Prostate gland (tissue), 2 donors: ENCODE data around the gene CFAP91.

Experiments
- POLR2A ChIP-seq: fragments of 450-650 bp; IDR thresholded peaks from one replicate; pipeline ENCODE4 v1.6.1; 2016; ENCODE audit warnings: antibody characterized with exemption, mild to moderate bottlenecking
- TF ChIP-seq, protein P1 (sequence below), 4 experiments: fragments of 200-600 bp in 2 of 4; fragments of 450-650 bp in 2 of 4; sonication (generic) in 2 of 4; IDR thresholded peaks; 1 replicate in 3 of 4; 2 replicates in 1 of 4; pipeline ENCODE4 v1.5.1; 2016 to 2019; ENCODE audit warnings: antibody characterized with exemption in 4 of 4, mild to moderate bottlenecking in 2 of 4, moderate library complexity in 2 of 4

DNA sequence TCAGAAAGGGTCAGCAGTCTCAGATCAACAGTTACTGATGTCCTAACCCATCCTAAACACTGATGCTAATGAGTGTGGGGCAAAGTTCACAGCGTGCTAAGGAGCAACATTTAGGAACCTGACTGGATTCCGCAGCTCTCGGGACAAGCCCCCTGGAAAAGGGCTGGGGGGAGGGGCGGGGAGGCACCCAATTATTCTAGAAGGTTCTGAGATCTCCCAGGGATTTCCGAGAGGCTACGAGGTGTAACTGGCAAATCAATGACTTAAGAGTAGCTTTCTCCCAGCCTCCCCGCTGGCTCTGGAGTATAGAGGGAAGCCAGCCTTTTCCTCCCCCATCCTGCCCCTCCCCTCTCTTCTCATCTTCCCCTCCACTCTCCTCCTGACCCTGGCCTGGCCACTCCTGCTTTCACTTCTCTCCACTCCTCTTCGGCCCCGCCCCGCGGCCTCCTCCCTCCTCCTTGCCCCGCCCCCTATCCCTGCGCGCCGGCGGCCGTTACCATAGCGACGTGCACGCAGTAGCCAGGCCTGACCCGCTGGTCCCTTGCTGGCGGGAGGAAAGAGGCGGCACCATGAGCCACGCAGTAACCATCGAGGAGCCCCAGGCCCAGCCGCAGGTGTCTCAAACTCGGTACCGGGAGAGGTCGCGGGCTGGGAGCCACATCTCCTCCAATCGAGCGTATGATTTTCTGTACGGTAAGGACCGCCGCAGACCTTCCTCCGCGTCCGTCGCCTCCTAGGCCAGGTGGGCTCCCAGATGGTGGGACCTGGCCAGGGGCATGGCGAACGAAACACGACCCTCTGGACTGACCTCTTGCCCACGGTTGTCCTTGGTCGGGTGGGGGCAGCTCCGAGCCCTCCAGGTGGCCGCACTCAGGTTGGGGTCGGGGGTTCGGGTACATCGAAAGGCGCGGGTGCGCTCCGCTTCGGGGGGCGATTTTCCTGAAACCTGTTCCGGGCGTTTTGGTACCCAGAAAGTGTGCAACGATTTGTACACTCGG is at the start of gene CFAP91:
- TF ChIP-seq, protein P1, sequence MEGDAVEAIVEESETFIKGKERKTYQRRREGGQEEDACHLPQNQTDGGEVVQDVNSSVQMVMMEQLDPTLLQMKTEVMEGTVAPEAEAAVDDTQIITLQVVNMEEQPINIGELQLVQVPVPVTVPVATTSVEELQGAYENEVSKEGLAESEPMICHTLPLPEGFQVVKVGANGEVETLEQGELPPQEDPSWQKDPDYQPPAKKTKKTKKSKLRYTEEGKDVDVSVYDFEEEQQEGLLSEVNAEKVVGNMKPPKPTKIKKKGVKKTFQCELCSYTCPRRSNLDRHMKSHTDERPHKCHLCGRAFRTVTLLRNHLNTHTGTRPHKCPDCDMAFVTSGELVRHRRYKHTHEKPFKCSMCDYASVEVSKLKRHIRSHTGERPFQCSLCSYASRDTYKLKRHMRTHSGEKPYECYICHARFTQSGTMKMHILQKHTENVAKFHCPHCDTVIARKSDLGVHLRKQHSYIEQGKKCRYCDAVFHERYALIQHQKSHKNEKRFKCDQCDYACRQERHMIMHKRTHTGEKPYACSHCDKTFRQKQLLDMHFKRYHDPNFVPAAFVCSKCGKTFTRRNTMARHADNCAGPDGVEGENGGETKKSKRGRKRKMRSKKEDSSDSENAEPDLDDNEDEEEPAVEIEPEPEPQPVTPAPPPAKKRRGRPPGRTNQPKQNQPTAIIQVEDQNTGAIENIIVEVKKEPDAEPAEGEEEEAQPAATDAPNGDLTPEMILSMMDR (IDR thresholded peaks at IDR 0.05), result no peak
- no peak for TF ChIP-seq POLR2A
